Stimulated activated CD4-positive, alpha-beta T cell treated with anti-CD3 and anti-CD28 coated beads, Interleukin-1b, Interleukin-23, amount 100 ng/mL, for 24 hours (primary cell): Measurements from ENCODE around the gene COL27A1.
"Not testable (repeated sequence)": the region's sequence is repeated elsewhere in the genome, so short reads cannot be mapped to it uniquely, and the experiment has no call there.

Experiments used
- DNase-seq, 4 experiments: peaks; one replicate each; pipeline ENCODE4 v3.0.0-alpha.2; 2020; ENCODE audit warnings: low read depth in 4 of 4, low spot score in 1 of 4

The COL27A1 gene

DNA sequence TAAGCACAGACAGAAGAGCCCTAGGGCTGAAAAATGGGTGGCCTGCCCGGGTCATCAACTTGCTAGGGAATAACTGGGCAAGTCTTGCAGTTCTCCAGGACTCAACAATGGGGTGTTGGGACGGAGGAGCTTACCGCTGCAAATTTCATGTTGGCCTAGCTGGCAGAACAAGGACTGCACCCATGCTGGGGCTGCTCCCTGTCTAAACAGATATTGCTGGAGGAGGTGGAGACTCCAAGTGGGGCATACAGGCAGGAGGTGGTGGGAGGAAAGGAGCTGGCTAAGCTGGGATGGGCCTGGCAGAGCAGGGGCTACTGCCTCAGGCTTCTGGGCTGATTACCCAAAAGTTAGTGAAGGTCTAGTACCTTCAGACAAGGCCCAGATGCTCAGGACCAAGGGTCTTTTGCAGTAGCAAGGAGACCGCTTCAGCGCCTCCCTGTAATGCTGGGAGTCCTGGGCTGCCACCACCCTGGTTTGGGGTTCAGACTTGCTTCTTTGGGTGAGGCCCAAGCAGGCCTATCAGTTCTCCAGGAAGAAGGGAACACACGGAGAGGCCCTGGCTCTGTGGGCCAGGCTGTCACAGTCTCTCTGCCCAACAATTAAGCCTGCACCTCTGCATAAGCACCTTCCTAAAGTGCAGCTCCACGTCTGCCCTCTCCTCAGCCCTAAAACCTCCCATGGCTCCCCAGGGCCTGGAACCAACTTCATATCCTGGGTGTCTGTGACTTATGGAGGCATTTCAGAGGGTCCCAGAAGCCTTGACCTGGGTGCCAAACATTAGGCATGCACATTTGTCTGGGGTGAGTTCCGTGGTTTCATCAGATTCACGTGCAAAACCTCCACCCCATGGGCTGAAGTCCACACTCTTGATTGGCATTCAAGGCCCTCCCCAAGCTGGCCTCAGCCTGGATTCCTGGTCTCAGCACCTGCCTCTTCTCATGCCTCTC is 32.0 kb upstream of the COL27A1 start:
- no peak for DNase-seq

- DNase-seq = no peak
Observed at GRCh38 chr9:114124138-114124537, 31.2 kb upstream of the COL27A1 start.

- DNase-seq = no peak
Observed at GRCh38 chr9:114124666-114125475, 30.5 kb upstream of the COL27A1 start.

DNA sequence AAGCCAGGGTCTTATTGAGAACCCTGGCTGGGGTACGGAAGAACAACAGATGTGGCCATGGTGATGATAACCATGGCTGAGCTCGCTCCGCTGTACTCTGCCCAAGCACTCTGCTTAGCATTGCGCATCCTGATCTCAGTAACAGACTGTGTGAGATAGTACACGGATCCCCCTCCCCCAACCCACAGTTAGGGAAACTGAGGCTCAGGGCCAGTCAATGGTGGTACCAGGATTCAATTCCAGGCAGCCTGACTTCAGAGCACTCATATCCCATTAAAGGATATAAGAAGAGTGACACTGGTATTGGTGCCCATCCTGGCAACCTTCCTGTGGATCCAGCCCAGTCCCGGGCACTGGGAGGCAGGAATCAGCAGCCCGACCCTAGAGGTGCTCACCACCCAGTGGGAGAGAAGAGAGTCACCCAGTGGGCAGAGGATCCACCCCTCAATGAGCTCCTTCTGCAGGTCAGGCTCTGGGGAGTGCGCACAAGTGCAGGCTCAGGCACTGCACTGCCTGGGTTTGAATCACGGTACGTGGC is 29.8 kb upstream of the COL27A1 start:
- no peak for DNase-seq

DNA sequence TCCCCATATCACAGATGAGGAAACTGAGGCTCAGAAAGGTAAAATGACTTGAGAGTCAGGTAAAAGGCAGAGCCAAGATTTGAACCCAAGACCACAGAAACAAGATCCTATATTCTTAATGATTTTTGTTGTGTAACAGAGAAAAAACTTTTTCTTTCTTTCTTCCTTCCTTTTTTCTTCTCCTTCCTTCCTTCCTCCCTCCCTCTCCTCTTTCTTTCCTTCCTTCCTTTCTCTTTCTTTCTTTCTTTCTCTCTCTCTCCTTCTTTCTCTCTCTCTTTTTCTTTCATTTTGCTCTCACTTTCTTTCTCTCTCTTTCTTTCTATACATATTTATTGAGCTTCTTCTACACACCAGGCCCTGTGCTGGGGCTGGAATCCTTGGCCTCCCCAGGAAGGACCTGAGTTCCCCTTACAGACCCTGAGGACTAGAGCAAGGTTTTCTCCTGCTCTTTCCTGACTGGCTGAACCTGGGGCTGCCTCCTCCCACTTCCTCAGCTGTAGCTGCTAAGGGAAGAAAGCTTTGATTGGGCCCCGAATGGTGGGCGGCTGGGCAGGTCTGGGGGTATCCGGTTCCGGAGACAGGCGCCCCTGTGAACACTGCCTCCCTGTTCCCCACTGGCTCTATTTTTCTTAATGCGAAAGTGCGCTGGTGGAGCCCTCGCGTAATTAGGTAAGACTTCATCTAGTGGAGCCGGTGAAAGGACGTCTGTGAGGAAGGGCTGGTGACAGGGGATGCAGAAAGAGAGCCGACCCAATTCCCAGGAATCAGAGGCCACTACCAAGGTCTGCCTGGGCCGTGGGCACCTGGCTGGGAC is 28.9 kb upstream of the COL27A1 start:
- DNase-seq = no peak

DNA sequence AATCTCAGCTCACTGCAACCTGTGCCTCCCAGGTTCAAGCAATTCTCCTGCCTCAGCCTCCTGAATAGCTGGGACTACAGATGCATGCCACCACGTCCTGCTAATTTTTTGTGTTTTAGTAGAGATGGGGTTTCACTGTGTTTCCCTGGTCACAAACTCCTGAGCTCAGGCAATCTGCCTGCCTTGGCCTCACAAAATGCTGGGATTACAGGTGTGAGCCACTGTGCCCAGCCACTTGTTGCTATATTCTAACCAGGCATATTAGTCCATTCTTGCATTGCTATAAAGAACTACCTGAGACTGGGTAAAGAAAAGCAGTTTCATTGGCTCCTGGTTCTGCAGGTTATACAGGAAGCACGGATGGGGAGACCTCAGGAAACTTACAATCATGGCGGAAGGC is 26.6 kb upstream of the COL27A1 start:
- DNase-seq = not testable (repeated sequence)

GRCh38 chr9:114130141-114130540 is 25.2 kb upstream of the COL27A1 start:
- DNase-seq = no peak

- DNase-seq = no peak
Observed at GRCh38 chr9:114130624-114131277, 24.6 kb upstream of the COL27A1 start.

- no peak for DNase-seq
Observed at GRCh38 chr9:114131808-114132549, 23.4 kb upstream of the COL27A1 start.

DNA sequence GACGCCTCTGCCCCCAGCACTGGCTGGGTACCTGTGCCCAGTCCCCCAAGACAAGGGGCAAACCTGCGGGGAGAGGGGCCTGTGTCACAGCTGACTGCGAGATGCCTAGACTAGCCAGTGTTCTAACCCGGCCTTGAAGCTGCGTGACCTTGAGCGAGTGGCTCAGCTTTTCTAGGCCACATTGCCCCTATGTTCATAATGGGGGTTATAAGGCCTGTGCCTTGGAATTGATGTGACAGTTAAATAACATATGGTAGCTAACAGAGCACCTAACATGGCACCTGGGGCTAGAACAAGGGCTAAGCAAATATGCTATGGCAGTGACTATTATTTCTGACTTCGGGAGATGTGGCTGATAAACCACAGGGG is 22.8 kb upstream of the COL27A1 start:
- DNase-seq = no peak

- no peak for DNase-seq
Observed at GRCh38 chr9:114134827-114135396, 20.4 kb upstream of the COL27A1 start.

- DNase-seq = no peak
Observed at GRCh38 chr9:114137831-114138230, 17.5 kb upstream of the COL27A1 start.

GRCh38 chr9:114138552-114138971 is 16.8 kb upstream of the COL27A1 start:
- no peak for DNase-seq

- no peak for DNase-seq
Observed at GRCh38 chr9:114139071-114139470, 16.3 kb upstream of the COL27A1 start.

GRCh38 chr9:114140401-114140800 is 14.9 kb upstream of the COL27A1 start:
- DNase-seq = no peak

DNA sequence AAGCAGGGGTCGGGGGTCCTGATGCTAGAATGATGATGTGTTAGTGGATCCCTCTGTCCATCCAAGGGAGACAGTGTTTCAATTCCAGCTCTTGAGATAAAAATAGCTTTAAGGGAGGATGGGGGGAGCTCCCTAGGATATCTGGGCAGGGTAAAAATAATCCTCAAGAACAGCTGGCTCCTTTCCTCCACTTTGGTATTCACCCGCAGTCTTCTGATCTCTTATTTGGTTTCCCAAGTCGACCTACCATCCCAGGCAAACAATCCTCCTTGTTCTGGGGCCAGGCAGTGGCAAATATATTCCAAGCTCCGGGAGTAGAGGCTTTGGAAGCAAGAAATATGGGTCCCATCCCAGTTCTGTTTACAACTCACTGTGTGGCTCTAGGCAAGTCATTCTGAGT is 14.5 kb upstream of the COL27A1 start:
- no peak for DNase-seq

- no peak for DNase-seq
Observed at GRCh38 chr9:114141553-114142402, 13.6 kb upstream of the COL27A1 start.

DNA sequence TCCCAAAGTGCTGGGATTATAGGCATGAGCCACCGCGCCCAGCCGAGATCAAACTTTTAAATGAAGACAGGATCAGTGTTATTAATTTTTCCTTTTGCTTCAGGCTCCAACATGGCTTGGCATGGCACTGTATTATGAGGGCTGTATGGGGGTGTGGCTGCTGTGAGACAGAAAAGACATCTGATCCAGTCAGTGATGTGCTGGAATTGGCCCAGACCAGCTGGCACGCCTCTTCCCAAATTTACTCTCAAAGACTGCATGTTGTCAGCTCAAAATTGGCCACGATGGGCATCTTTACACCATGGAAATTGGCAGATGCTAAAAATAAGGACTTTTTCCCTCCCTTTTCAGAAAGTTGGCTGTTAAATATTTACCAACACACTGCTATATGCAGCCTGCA is 12.1 kb upstream of the COL27A1 start:
- no peak for DNase-seq

DNA sequence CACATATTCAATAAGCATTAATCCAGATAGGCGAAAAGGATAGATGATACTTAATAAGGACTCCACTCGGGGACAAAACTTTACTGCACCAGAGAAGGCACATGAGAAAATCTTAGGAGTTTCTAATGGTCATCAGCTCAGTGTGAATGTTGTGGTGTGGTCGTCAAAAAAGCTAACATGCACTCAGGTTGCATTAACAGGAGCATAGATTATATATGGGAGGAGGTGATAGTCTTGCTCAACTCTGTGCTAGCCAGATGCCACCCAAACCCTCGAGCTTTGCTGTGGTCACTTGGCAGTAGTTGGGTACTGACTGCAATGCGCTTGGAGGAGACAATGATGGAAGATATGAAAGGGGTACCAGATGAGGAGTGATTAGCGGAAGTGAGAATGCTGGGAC is 8.6 kb upstream of the COL27A1 start:
- DNase-seq = no peak
